ENCODE data around the gene MYO16.

GRCh38 chr13:108963846-108964600 lies 334.6 kb downstream of the MYO16 start:
- TF ChIP-seq CTCF (conservative IDR thresholded peaks at IDR 0.05; ENCODE audit: low read length), result no peak
- no peak for TF ChIP-seq EZH2phosphoT487 (IDR thresholded peaks at IDR 0.05; ENCODE audit: borderline replicate concordance)
